ENCODE results near the gene STEAP1B. TPM values are rescaled to one million over a fixed set of nuclear protein-coding genes. Genes with fewer than 3 reads are reported as not detected.
"Not testable (repeated sequence)": the region's sequence is repeated elsewhere in the genome, so short reads cannot be mapped to it uniquely, and the experiment has no call there.

STEAP1B gene
- total RNA-seq, 5 donors from 2014 or later (not counting 1 experiment from before 2014, with no cell fraction given), result 0.28 to 0.44 (median 0.31) TPM; not detected in 1

DNA sequence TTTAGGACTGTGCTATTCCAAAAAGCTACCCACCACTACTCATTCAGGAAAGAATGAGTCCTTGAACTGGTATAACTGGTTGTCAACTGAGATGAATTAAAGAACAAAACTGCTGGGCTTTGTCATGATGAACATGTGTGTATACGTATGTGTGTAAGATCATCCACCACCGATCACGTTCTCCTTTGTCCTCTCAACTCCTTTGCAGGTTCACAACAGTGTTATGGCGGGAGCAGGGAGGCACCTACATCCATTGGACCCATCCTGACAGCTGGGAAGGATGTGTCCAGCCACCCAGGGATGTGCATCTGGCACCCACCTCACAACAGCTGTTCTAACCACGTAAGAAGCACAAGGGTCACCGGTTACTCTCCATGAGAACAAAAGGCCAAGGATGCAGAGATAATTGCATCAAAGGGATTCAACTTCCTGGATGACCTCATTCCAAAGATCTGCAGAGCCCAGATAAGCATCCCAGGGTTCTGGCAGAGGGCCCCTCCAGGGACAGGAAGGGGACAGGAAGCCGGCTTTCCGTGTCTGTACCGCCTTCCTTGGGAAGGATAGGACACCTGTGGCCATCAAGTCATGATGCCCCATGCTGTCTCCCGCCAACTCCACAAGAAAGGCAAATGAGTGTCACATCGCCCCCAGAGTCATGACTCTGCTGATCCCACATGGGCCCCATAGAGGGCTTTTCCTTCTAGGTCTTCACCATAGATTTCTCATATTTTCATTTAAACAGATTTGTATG lies 66.1 kb downstream of the STEAP1B start:
- Histone ChIP-seq H3K9me3 (no peaks in the 10 kb centered on the region), H3K27ac (ENCODE audit: low read length) (no peak overlapping the region), H3K27me3 (replicated peaks in 1 of 2; ENCODE audit: control insufficient read depth in 2 of 2, extremely low read depth in 1 of 2, insufficient read depth in 2 of 2, low read length in 1 of 2) (no peaks in the 10 kb centered on the region), H3K4me1 (ENCODE audit: control insufficient read depth in 1 of 2, extremely low read depth in 1 of 2, insufficient read depth in 2 of 2, low read length in 2 of 2) (no peaks in the 10 kb centered on the region), H3K4me3 (ENCODE audit: control insufficient read depth in 1 of 2, extremely low read depth in 1 of 2, low read length in 1 of 2) (no peak overlapping the region), H3K36me3 (ENCODE audit: control insufficient read depth in 2 of 2, extremely low read depth in 1 of 2, insufficient read depth in 1 of 2, low read length in 1 of 2) (no peaks in the 10 kb centered on the region)
- no peaks in the 10 kb centered on the region for H3K36me3 Mint-ChIP-seq
- H3K9me3 Mint-ChIP-seq, result no peaks in the 10 kb centered on the region
- WGBS (ENCODE audit: insufficient coverage), result 79% methylated on average over 8 of the region's 11 CpGs
- DNase-seq (no peak), ATAC-seq (replicated peaks in 1 of 4) (no peak)
- no peak overlapping the region for H3K4me3 Mint-ChIP-seq
- ChIA-PET POLR2A (no interaction called here), CTCF (no interaction called here)
- peaks cover 0 to 3% (median 0%) of the 10 kb centered on the region in 3 donors for H3K4me1 Mint-ChIP-seq
- H3K27ac Mint-ChIP-seq, result no peak overlapping the region
- peaks cover 0 to 5% of the 10 kb centered on the region in 2 donors for H3K27me3 Mint-ChIP-seq

DNA sequence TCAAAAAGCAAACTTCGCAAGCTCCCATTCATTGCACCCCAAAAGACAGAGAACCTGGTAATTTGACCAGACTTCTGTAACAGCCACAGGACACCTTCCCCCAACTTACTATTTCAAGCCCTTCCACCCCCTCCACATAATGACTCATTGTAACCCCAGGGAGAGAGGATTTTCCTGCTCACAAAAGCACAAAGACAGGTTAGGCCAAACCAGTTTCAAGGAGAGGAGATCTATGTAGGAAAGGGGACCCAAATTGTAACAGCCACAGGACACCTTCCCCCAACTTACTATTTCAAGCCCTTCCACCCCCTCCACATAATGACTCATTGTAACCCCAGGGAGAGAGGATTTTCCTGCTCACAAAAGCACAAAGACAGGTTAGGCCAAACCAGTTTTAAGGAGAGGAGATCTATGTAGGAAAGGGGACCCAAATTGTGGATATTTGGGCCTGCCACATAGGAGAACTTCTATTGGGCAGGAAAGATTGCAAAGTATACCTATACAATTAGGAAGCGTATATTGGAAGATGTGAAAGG lies 66.8 kb downstream of the STEAP1B start:
- H3K27ac Mint-ChIP-seq; H3K9me3 Mint-ChIP-seq; CTCF ChIA-PET; H3K36me3 Mint-ChIP-seq; POLR2A ChIA-PET; DNase-seq; H3K9me3 ChIP-seq; H3K4me3 ChIP-seq (ENCODE audit: control insufficient read depth in 1 of 2, extremely low read depth in 1 of 2, low read length in 1 of 2); H3K4me1 Mint-ChIP-seq; H3K4me1 ChIP-seq (ENCODE audit: control insufficient read depth in 1 of 2, extremely low read depth in 1 of 2, insufficient read depth in 2 of 2, low read length in 2 of 2); H3K27me3 ChIP-seq (replicated peaks in 1 of 2; ENCODE audit: control insufficient read depth in 2 of 2, extremely low read depth in 1 of 2, insufficient read depth in 2 of 2, low read length in 1 of 2); H3K4me3 Mint-ChIP-seq; ATAC-seq (replicated peaks in 1 of 4); H3K27me3 Mint-ChIP-seq; H3K36me3 ChIP-seq (ENCODE audit: control insufficient read depth in 2 of 2, extremely low read depth in 1 of 2, insufficient read depth in 1 of 2, low read length in 1 of 2); H3K27ac ChIP-seq (ENCODE audit: low read length): not testable (repeated sequence)
- WGBS (ENCODE audit: insufficient coverage), result 100% methylated on average over 1 of the region's 2 CpGs

- ChIA-PET CTCF (no interaction called here), POLR2A (no interaction called here)
- Mint-ChIP-seq H3K27ac (no peak overlapping the region), H3K4me1 (peaks cover 0 to 3% (median 0%) of the 10 kb centered on the region in 3 donors), H3K4me3 (no peak overlapping the region), H3K36me3 (no peaks in the 10 kb centered on the region), H3K9me3 (no peaks in the 10 kb centered on the region), H3K27me3 (peaks cover 0 to 2% of the 10 kb centered on the region in 2 donors)
- H3K4me1 ChIP-seq (ENCODE audit: control insufficient read depth in 1 of 2, extremely low read depth in 1 of 2, insufficient read depth in 2 of 2, low read length in 2 of 2), result no peaks in the 10 kb centered on the region
- WGBS (ENCODE audit: insufficient coverage), result 100% methylated on average over 1 of the region's 3 CpGs
- DNase-seq (no peak), ATAC-seq (replicated peaks in 1 of 4) (no peak)
- H3K9me3 ChIP-seq, result no peaks in the 10 kb centered on the region
- no peak overlapping the region for H3K27ac ChIP-seq (ENCODE audit: low read length)
- no peaks in the 10 kb centered on the region for H3K27me3 ChIP-seq (replicated peaks in 1 of 2; ENCODE audit: control insufficient read depth in 2 of 2, extremely low read depth in 1 of 2, insufficient read depth in 2 of 2, low read length in 1 of 2)
- H3K36me3 ChIP-seq (ENCODE audit: control insufficient read depth in 2 of 2, extremely low read depth in 1 of 2, insufficient read depth in 1 of 2, low read length in 1 of 2), result no peaks in the 10 kb centered on the region
- H3K4me3 ChIP-seq (ENCODE audit: control insufficient read depth in 1 of 2, extremely low read depth in 1 of 2, low read length in 1 of 2), result no peak overlapping the region
Measured at GRCh38 chr7:22432203-22432718, 67.7 kb downstream of the STEAP1B start.

DNA sequence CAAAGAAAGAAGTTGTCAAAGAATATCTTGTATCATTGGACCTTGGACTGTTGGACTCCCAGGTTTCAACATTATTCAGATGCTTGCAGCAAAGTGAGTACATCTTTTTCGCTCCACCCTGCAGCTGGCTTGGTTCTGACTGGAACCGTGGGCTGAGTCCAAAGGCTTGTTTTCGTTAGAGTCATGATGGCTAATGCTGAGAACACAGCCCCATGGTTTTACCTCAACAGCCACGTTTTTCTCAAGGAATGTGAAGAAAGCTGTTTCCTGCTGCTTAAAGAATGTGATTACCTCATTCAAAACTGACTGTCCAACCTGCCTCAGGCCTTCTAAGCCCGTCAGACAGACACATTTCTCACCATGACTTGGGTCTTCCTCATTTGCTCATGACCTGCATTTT lies 69.5 kb downstream of the STEAP1B start:
- Histone ChIP-seq H3K36me3 (ENCODE audit: control insufficient read depth in 2 of 2, extremely low read depth in 1 of 2, insufficient read depth in 1 of 2, low read length in 1 of 2) (no peaks in the 10 kb centered on the region), H3K4me3 (ENCODE audit: control insufficient read depth in 1 of 2, extremely low read depth in 1 of 2, low read length in 1 of 2) (no peak overlapping the region), H3K27ac (ENCODE audit: low read length) (no peak overlapping the region), H3K27me3 (replicated peaks in 1 of 2; ENCODE audit: control insufficient read depth in 2 of 2, extremely low read depth in 1 of 2, insufficient read depth in 2 of 2, low read length in 1 of 2) (no peaks in the 10 kb centered on the region), H3K9me3 (no peaks in the 10 kb centered on the region), H3K4me1 (ENCODE audit: control insufficient read depth in 1 of 2, extremely low read depth in 1 of 2, insufficient read depth in 2 of 2, low read length in 2 of 2) (no peaks in the 10 kb centered on the region)
- H3K4me1 Mint-ChIP-seq, result peaks cover 0 to 3% (median 0%) of the 10 kb centered on the region in 3 donors
- H3K4me3 Mint-ChIP-seq, result no peak overlapping the region
- POLR2A ChIA-PET, result no interaction called here
- no peaks in the 10 kb centered on the region for H3K36me3 Mint-ChIP-seq
- CTCF ChIA-PET, result interaction anchor here in 1 of 2 donors (0.7 kb wide), 1 partner anchor 624 kb away, joined by 3 read pairs; no protein-coding TSS in a partner anchor
- DNase-seq (no peak), ATAC-seq (replicated peaks in 1 of 4) (no peak)
- WGBS (ENCODE audit: insufficient coverage), result 76% methylated on average over 5 of the region's 5 CpGs
- no peak overlapping the region for H3K27ac Mint-ChIP-seq
- H3K27me3 Mint-ChIP-seq, result no peaks in the 10 kb centered on the region
- H3K9me3 Mint-ChIP-seq, result no peaks in the 10 kb centered on the region

GRCh38 chr7:22429386-22429785 lies 70.6 kb downstream of the STEAP1B start:
- ATAC-seq (replicated peaks in 1 of 4) (no peak), DNase-seq (no peak)
- H3K4me3 ChIP-seq (ENCODE audit: control insufficient read depth in 1 of 2, extremely low read depth in 1 of 2, low read length in 1 of 2), result no peak overlapping the region
- H3K27me3 ChIP-seq (replicated peaks in 1 of 2; ENCODE audit: control insufficient read depth in 2 of 2, extremely low read depth in 1 of 2, insufficient read depth in 2 of 2, low read length in 1 of 2), result no peaks in the 10 kb centered on the region
- no peak overlapping the region for H3K27ac ChIP-seq (ENCODE audit: low read length)
- Mint-ChIP-seq H3K9me3 (no peaks in the 10 kb centered on the region), H3K27ac (no peak overlapping the region), H3K4me3 (no peak overlapping the region), H3K27me3 (no peaks in the 10 kb centered on the region), H3K4me1 (no peaks in the 10 kb centered on the region), H3K36me3 (no peaks in the 10 kb centered on the region)
- no CpG with 5 or more reads among the region's 2 CpGs for WGBS (ENCODE audit: insufficient coverage)
- POLR2A ChIA-PET, result no interaction called here
- no peaks in the 10 kb centered on the region for H3K4me1 ChIP-seq (ENCODE audit: control insufficient read depth in 1 of 2, extremely low read depth in 1 of 2, insufficient read depth in 2 of 2, low read length in 2 of 2)
- CTCF ChIA-PET, result no interaction called here
- no peaks in the 10 kb centered on the region for H3K36me3 ChIP-seq (ENCODE audit: control insufficient read depth in 2 of 2, extremely low read depth in 1 of 2, insufficient read depth in 1 of 2, low read length in 1 of 2)
- H3K9me3 ChIP-seq, result no peaks in the 10 kb centered on the region

DNA sequence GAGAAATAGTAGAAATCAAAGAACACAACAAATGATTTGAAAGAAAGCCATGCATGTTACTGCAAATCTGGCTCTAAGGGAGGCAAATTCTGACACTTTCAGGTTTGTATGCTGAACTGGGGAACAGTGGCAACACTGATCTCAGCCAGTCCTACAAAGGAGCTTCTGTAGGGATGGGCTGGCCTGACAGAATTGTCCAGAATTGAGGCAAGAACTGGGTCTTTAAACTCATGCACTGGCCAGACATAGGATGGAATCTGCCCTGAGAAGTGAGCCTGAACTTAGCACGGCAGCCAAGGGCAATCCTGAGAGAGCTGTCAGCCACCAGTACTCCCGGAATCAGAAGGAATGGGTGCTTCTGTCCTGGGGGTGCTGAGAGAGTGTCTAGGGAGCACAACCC lies 72.1 kb downstream of the STEAP1B start:
- DNase-seq (no peak), ATAC-seq (replicated peaks in 1 of 4) (no peak)
- Mint-ChIP-seq H3K4me3 (no peak overlapping the region), H3K36me3 (no peaks in the 10 kb centered on the region), H3K27me3 (no peaks in the 10 kb centered on the region), H3K9me3 (no peaks in the 10 kb centered on the region), H3K27ac (no peak overlapping the region), H3K4me1 (no peaks in the 10 kb centered on the region)
- CTCF ChIA-PET, result no interaction called here
- WGBS (ENCODE audit: insufficient coverage), result 92% methylated on average over 2 of the region's 2 CpGs
- Histone ChIP-seq H3K27me3 (replicated peaks in 1 of 2; ENCODE audit: control insufficient read depth in 2 of 2, extremely low read depth in 1 of 2, insufficient read depth in 2 of 2, low read length in 1 of 2) (no peaks in the 10 kb centered on the region), H3K36me3 (ENCODE audit: control insufficient read depth in 2 of 2, extremely low read depth in 1 of 2, insufficient read depth in 1 of 2, low read length in 1 of 2) (no peaks in the 10 kb centered on the region), H3K4me3 (ENCODE audit: control insufficient read depth in 1 of 2, extremely low read depth in 1 of 2, low read length in 1 of 2) (no peak overlapping the region), H3K4me1 (ENCODE audit: control insufficient read depth in 1 of 2, extremely low read depth in 1 of 2, insufficient read depth in 2 of 2, low read length in 2 of 2) (no peaks in the 10 kb centered on the region), H3K27ac (ENCODE audit: low read length) (no peak overlapping the region), H3K9me3 (no peaks in the 10 kb centered on the region)
- POLR2A ChIA-PET, result no interaction called here
